CD4-positive, alpha-beta T cell (primary cell): ENCODE measurements around the gene CNTN4. TPM values are rescaled to one million over a fixed set of nuclear protein-coding genes. Genes with fewer than 3 reads are reported as not detected.

ENCODE experiments used
- ATAC-seq: fragments of 200-7000 bp; cut with Tn5 transposase; one replicate; pipeline ENCODE4 v1.10.0; 2022; ENCODE audit warnings: mild to moderate bottlenecking; ENCODE audit not compliant: poor library complexity
- CTCF ChIA-PET: fragments of 350-600 bp; sonication (Branson Sonifier 250); formaldehyde crosslinking; loops from one replicate; lab custom pipeline; 2021; ENCODE audit warnings: antibody characterized with exemption, inconsistent platforms; lab: Charles Lee
- POLR2A ChIA-PET: fragments of 350-600 bp; sonication (Branson Sonifier 250); formaldehyde crosslinking; loops from one replicate; lab custom pipeline; 2021; ENCODE audit warnings: antibody characterized with exemption, inconsistent platforms; lab: Charles Lee
- DNase-seq, 14 experiments: peaks; one replicate each; pipeline ENCODE4 v3.0.0-alpha.2; 2013 to 2020; ENCODE audit warnings: mixed read lengths in 2 of 14
- H3K27ac ChIP-seq, 2 donors: one replicate each; pipeline versions ENCODE4 v1.5.1 to v1.7.0; 2013; ENCODE audit warnings: low read length in 2 of 2, low read depth in 1 of 2, mild to moderate bottlenecking in 1 of 2
- H3K27me3 ChIP-seq, 2 experiments: 1 replicate in 1 of 2; 2 replicates in 1 of 2; pipeline versions ENCODE4 v1.6.1 to v1.7.0; 2013; ENCODE audit warnings: low read length in 2 of 2, control low read depth in 1 of 2, mild to moderate bottlenecking in 1 of 2, moderate library complexity in 1 of 2; ENCODE audit not compliant: insufficient read depth in 2 of 2, control insufficient read depth in 1 of 2
- H3K36me3 ChIP-seq: one replicate; pipeline ENCODE4 v1.6.1; 2013; ENCODE audit warnings: low read length, control low read depth; ENCODE audit not compliant: insufficient read depth
- H3K4me1 ChIP-seq: one replicate; pipeline ENCODE4 v1.6.1; 2013; ENCODE audit warnings: low read length, control low read depth; ENCODE audit not compliant: insufficient read depth
- H3K4me3 ChIP-seq: one replicate; pipeline ENCODE4 v1.5.1; 2013; ENCODE audit warnings: mild to moderate bottlenecking, low read length, moderate library complexity
- H3K9me3 ChIP-seq, 2 experiments: 1 replicate in 1 of 2; 2 replicates in 1 of 2; pipeline versions ENCODE4 v1.6.1 to v1.7.0; 2013; ENCODE audit warnings: low read length in 2 of 2, mild to moderate bottlenecking in 2 of 2, control low read depth in 1 of 2, moderate library complexity in 1 of 2; ENCODE audit not compliant: control insufficient read depth in 1 of 2, insufficient read depth in 1 of 2
- H3K27ac Mint-ChIP-seq: one replicate; pipeline ENCODE4 v1.8.0; 2020; ENCODE audit warnings: mixed read lengths
- H3K27me3 Mint-ChIP-seq: one replicate; pipeline ENCODE4 v1.8.0; 2021; ENCODE audit warnings: mixed read lengths
- H3K36me3 Mint-ChIP-seq: one replicate; pipeline ENCODE4 v1.8.0; 2021; ENCODE audit warnings: low read depth, mixed read lengths
- H3K4me1 Mint-ChIP-seq: one replicate; pipeline ENCODE4 v1.8.0; 2021; ENCODE audit warnings: low read depth, mixed read lengths
- H3K4me3 Mint-ChIP-seq: one replicate; pipeline ENCODE4 v1.8.0; 2020; ENCODE audit warnings: mild to moderate bottlenecking, mixed read lengths
- H3K9me3 Mint-ChIP-seq: one replicate; pipeline ENCODE4 v1.8.0; 2020; ENCODE audit warnings: mixed read lengths
- intact Hi-C, 2 experiments: fragments of 100-400 bp; cut with DNase I in 1 of 2; cut with micrococcal nuclease in 1 of 2; formaldehyde crosslinking; loops; one replicate each; pipeline versions ENCODE4 v1.15.1 to v1.9.0; 2023 to 2025; cut with DNase I, micrococcal nuclease
- total RNA-seq, 174 experiments: library from RNA in 2 of 174; stranded (reverse) in 2 of 174; gene quantifications; one replicate each; pipeline ENCODE4 v1.2.3 and lab custom pipeline; 2021 to 2026
- TF ChIP-seq, protein P1 (sequence below): fragments of 200-600 bp; IDR thresholded peaks from one replicate; pipeline ENCODE4 v1.8.0; 2022; ENCODE audit warnings: antibody characterized with exemption, mild to moderate bottlenecking

Gene CNTN4
- total RNA-seq, 2 experiments from 2014 or later, result not detected

DNA sequence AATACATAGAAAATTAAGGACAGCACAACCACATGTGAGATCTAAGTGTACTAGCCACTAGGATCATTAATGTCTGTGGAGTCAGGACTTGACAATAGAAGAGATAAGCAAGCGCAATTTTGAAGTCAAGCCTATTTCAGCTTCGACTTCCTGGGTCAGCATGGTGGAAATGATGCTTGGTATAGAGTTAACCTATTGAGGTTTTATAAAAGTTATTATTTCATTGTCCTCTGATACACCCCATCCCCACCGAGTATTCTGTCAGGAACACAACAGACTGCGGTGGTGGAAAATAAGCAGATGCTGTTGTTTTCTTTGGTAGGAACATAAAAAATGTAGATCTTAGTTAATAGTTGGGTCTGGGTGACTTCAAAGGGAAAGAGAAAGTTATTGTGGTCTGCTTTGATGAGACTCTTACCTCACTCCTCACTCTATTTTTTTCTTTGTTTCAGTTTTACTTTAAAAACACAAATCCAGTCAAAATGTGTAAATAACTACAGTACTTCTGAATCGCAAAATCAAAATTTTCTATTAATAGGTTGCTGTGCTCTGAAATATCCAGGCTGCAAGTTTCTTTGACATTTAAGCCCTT is 929.4 kb downstream of the CNTN4 start:
- Mint-ChIP-seq H3K4me1 (peaks cover 12% of the 10 kb centered on the region), H3K9me3 (no peaks in the 10 kb centered on the region), H3K36me3 (no peaks in the 10 kb centered on the region), H3K4me3 (no peak overlapping the region), H3K27ac (no peak overlapping the region), H3K27me3 (peaks cover 4% of the 10 kb centered on the region)
- H3K27me3 ChIP-seq, result no peaks in the 10 kb centered on the region
- DNase-seq, result peak in 3 of 14 experiments; percentile 48 to 66 (median 53)
- intact Hi-C loops, result no loop called here
- POLR2A ChIA-PET, result no interaction called here
- CTCF ChIA-PET, result no interaction called here
- ATAC-seq, result peak; percentile 32
- H3K27ac ChIP-seq, result no peak overlapping the region
- H3K36me3 ChIP-seq, result no peaks in the 10 kb centered on the region
- peaks cover 3% of the 10 kb centered on the region for H3K4me1 ChIP-seq
- TF ChIP-seq, protein P1, sequence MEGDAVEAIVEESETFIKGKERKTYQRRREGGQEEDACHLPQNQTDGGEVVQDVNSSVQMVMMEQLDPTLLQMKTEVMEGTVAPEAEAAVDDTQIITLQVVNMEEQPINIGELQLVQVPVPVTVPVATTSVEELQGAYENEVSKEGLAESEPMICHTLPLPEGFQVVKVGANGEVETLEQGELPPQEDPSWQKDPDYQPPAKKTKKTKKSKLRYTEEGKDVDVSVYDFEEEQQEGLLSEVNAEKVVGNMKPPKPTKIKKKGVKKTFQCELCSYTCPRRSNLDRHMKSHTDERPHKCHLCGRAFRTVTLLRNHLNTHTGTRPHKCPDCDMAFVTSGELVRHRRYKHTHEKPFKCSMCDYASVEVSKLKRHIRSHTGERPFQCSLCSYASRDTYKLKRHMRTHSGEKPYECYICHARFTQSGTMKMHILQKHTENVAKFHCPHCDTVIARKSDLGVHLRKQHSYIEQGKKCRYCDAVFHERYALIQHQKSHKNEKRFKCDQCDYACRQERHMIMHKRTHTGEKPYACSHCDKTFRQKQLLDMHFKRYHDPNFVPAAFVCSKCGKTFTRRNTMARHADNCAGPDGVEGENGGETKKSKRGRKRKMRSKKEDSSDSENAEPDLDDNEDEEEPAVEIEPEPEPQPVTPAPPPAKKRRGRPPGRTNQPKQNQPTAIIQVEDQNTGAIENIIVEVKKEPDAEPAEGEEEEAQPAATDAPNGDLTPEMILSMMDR, result no peak
- H3K9me3 ChIP-seq, result no peaks in the 10 kb centered on the region
- H3K4me3 ChIP-seq, result no peak overlapping the region

DNA sequence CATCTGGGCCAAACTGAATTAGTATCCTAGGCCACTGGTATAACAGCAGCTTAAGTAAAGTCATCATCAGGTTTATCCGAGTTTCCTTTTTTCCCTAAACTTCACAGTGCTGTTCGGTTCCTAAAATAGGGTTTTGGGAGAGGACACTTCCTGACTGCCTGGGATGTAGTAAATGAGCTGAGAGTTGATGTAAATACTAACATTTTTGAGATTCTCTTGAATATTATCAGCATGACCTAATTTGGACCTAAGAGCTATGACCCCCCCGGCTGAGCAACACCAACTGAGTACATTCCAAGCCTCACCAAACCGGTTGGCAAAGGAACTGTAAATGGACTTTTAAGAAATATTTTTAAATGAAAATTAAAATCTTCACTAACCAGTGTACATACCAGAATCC is 932.7 kb downstream of the CNTN4 start:
- no peaks in the 10 kb centered on the region for H3K27me3 Mint-ChIP-seq
- no peak overlapping the region for H3K27ac ChIP-seq
- ChIA-PET POLR2A (no interaction called here), CTCF (no interaction called here)
- no peaks in the 10 kb centered on the region for H3K27me3 ChIP-seq
- no peaks in the 10 kb centered on the region for H3K36me3 ChIP-seq
- intact Hi-C loops, result no loop called here
- no peak overlapping the region for H3K4me3 Mint-ChIP-seq
- no peak for ATAC-seq
- no peak overlapping the region for H3K27ac Mint-ChIP-seq
- no peaks in the 10 kb centered on the region for H3K9me3 Mint-ChIP-seq
- TF ChIP-seq, protein P1, result no peak
- peaks cover 3% of the 10 kb centered on the region for H3K4me1 ChIP-seq
- DNase-seq, result no peak
- no peak overlapping the region for H3K4me3 ChIP-seq
- H3K9me3 ChIP-seq, result no peaks in the 10 kb centered on the region
- no peaks in the 10 kb centered on the region for H3K36me3 Mint-ChIP-seq
- H3K4me1 Mint-ChIP-seq, result peaks cover 12% of the 10 kb centered on the region

DNA sequence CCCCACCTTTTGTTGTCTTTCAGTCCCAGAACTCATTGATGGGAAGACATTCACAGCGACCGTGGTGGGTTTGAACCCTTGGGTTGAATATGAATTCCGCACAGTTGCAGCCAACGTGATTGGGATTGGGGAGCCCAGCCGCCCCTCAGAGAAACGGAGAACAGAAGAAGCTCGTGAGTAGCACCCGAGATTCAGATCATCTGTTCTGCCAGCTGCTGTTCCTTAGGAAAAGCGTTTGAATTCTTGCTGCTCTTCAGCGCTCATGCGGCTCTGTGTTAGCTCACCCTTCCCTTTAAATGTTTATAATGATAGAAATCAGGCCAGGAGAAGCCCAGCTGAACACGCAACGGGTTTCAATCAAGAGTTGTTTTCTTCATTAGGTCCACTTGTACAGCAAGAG is 938.5 kb downstream of the CNTN4 start:
- ChIA-PET CTCF (no interaction called here), POLR2A (no interaction called here)
- Histone ChIP-seq H3K4me3 (no peak overlapping the region), H3K4me1 (no peaks in the 10 kb centered on the region), H3K27ac (no peak overlapping the region), H3K9me3 (no peaks in the 10 kb centered on the region), H3K27me3 (no peaks in the 10 kb centered on the region), H3K36me3 (no peaks in the 10 kb centered on the region)
- H3K36me3 Mint-ChIP-seq, result no peaks in the 10 kb centered on the region
- no peaks in the 10 kb centered on the region for H3K27me3 Mint-ChIP-seq
- intact Hi-C loops, result no loop called here
- no peak for ATAC-seq
- no peaks in the 10 kb centered on the region for H3K9me3 Mint-ChIP-seq
- H3K4me1 Mint-ChIP-seq, result no peaks in the 10 kb centered on the region
- H3K4me3 Mint-ChIP-seq, result no peak overlapping the region
- H3K27ac Mint-ChIP-seq, result no peak overlapping the region
- TF ChIP-seq, protein P1, result no peak
- DNase-seq, result no peak
